Neural cell (in vitro differentiated cells): ENCODE data around the gene FDPS. TPM values are rescaled to one million over a fixed set of nuclear protein-coding genes. Genes with fewer than 3 reads are reported as not detected.

ENCODE experiments used
- H2AFZ ChIP-seq: fragments of 200-600, 300-800 bp; sonication (generic), shearing (Covaris generic); 2 replicates; pipeline ENCODE4 v1.6.0; 2014; ENCODE audit warnings: low read depth, mild to moderate bottlenecking, antibody characterized with exemption, low read length, moderate library complexity
- H3F3A ChIP-seq: fragments of 200-600 bp; shearing (Covaris generic); 2 replicates; pipeline ENCODE4 v1.6.1; 2016; ENCODE audit warnings: mild to moderate bottlenecking, moderate library complexity, mixed read lengths, antibody characterized with exemption, low read length; ENCODE audit not compliant: insufficient read depth, poor library complexity, severe bottlenecking
- H3K27ac ChIP-seq: fragments of 200-600, 300-800 bp; sonication (generic), shearing (Covaris generic); 2 replicates; pipeline ENCODE4 v1.5.1; 2014; ENCODE audit warnings: mild to moderate bottlenecking, low read length, moderate library complexity
- H3K27me3 ChIP-seq: fragments of 300-800, 200-600 bp; sonication (generic), shearing (Covaris generic); 2 replicates; pipeline ENCODE4 v1.6.0; 2014; ENCODE audit warnings: mild to moderate bottlenecking, low read depth, low read length, moderate library complexity; ENCODE audit not compliant: insufficient read depth
- H3K36me3 ChIP-seq: fragments of 300-800, 200-600 bp; sonication (generic), shearing (Covaris generic); 2 replicates; pipeline ENCODE4 v1.5.1; 2014; ENCODE audit warnings: mild to moderate bottlenecking, antibody characterized with exemption, low read length, moderate library complexity; ENCODE audit not compliant: insufficient read depth
- H3K4me2 ChIP-seq: fragments of 300-800, 200-600 bp; sonication (generic), shearing (Covaris generic); 2 replicates; pipeline ENCODE4 v1.6.0; 2014; ENCODE audit warnings: mild to moderate bottlenecking, low read length
- H3K4me3 ChIP-seq: fragments of 300-800, 200-600 bp; sonication (generic), shearing (Covaris generic); 2 replicates; pipeline ENCODE4 v1.5.1; 2014; ENCODE audit warnings: mild to moderate bottlenecking, low read length, moderate library complexity
- H3K79me2 ChIP-seq: fragments of 200-600 bp; shearing (Covaris generic); replicated peaks from 2 replicates; pipeline ENCODE4 v1.6.0; 2014; ENCODE audit warnings: mild to moderate bottlenecking, low read length, moderate library complexity; ENCODE audit not compliant: insufficient read depth
- H3K9ac ChIP-seq: fragments of 300-800, 200-600 bp; sonication (generic), shearing (Covaris generic); 2 replicates; pipeline ENCODE4 v1.6.1; 2016; ENCODE audit warnings: mild to moderate bottlenecking, low read length, mixed read lengths
- H3K9me2 ChIP-seq: fragments of 200-600 bp; shearing (Covaris generic); 2 replicates; pipeline ENCODE4 v1.6.1; 2016; ENCODE audit warnings: mild to moderate bottlenecking, low read length, mixed read lengths; ENCODE audit not compliant: insufficient read depth
- H3K9me3 ChIP-seq: fragments of 200-600, 300-800 bp; sonication (generic), shearing (Covaris generic); 2 replicates; pipeline ENCODE4 v1.6.1; 2016; ENCODE audit warnings: mild to moderate bottlenecking, mixed run types, low read length, moderate library complexity, mixed read lengths
- H4K20me1 ChIP-seq: fragments of 200-600 bp; shearing (Covaris generic); 2 replicates; pipeline ENCODE4 v1.6.1; 2016; ENCODE audit warnings: mild to moderate bottlenecking, mixed run types; ENCODE audit not compliant: insufficient read depth
- EP300 ChIP-seq: fragments of 450-650 bp; conservative IDR thresholded peaks from 2 replicates; pipeline ENCODE4 v1.6.1; 2014; ENCODE audit warnings: antibody characterized with exemption, mild to moderate bottlenecking, moderate library complexity; ENCODE audit not compliant: poor library complexity, severe bottlenecking
- EZH2 ChIP-seq: fragments of 200-600, 300-800 bp; shearing (Covaris generic), sonication (generic); IDR thresholded peaks from 2 replicates; pipeline ENCODE4 v1.6.1; 2014; ENCODE audit warnings: antibody characterized with exemption, low read length, borderline replicate concordance, mild to moderate bottlenecking; ENCODE audit not compliant: insufficient read depth, poor library complexity, severe bottlenecking
- MXI1 ChIP-seq: fragments of 450-650 bp; conservative IDR thresholded peaks from 2 replicates; pipeline ENCODE4 v1.6.1; 2014; ENCODE audit warnings: antibody characterized with exemption, mild to moderate bottlenecking; ENCODE audit not compliant: poor library complexity, severe bottlenecking
- POLR2AphosphoS5 ChIP-seq: IDR thresholded peaks from 2 replicates; pipeline ENCODE4 v1.6.1; 2012
- RAD21 ChIP-seq: fragments of 450-650 bp; conservative IDR thresholded peaks from 2 replicates; pipeline ENCODE4 v1.6.1; 2014; ENCODE audit warnings: antibody characterized with exemption, mild to moderate bottlenecking, moderate library complexity
- SMC3 ChIP-seq: fragments of 450-650 bp; conservative IDR thresholded peaks from 2 replicates; pipeline ENCODE4 v1.6.1; 2014; ENCODE audit warnings: antibody characterized with exemption, mild to moderate bottlenecking, moderate library complexity; ENCODE audit not compliant: poor library complexity
- TAF1 ChIP-seq: IDR thresholded peaks from 2 replicates; pipeline ENCODE4 v1.6.1; 2012; ENCODE audit warnings: low read depth
- polyA plus RNA-seq: library from polyadenylated mRNA; depleted of rRNA; stranded (reverse); fragments of >200 nt; gene quantifications from 2 replicates; pipeline ENCODE4 v1.2.3, GENCODE V29; 2014
- TF ChIP-seq, protein P1 (sequence below): IDR thresholded peaks from 2 replicates; pipeline ENCODE4 v1.6.1; 2012; ENCODE audit warnings: borderline replicate concordance
- TF ChIP-seq, protein P2 (sequence below): fragments of 450-650 bp; IDR thresholded peaks from 2 replicates; pipeline ENCODE4 v1.5.1; 2014; ENCODE audit warnings: antibody characterized with exemption, mild to moderate bottlenecking, moderate library complexity; ENCODE audit not compliant: poor library complexity, severe bottlenecking

The FDPS gene
- polyA plus RNA-seq, 1 donor from 2014 or later: 235 TPM

DNA sequence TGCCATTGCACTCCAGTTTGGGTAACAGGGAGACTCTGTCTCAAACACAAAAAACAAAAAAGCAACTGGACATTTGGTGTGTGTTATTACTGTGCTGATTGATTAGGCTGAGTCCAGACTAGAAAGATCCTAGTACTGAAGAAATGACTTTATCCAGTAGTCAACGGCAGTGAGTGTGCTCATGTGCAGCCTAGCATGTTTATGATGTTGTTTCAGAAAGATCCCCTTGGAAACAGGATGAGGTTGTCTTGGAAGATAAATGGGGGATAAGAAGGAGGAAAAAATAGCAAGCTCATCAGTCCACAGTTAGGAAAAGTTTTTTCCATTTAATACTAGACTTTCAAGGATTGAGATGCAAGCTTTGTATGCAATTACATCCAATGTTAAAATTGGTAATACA, 26.3 kb downstream of the FDPS start:
- Histone ChIP-seq H4K20me1 (no peaks in the 10 kb centered on the region), H3K9me2 (no peaks in the 10 kb centered on the region), H3F3A (peaks cover 3% of the 10 kb centered on the region), H3K4me3 (no peak overlapping the region), H3K36me3 (peaks cover 8% of the 10 kb centered on the region), H3K27me3 (no peaks in the 10 kb centered on the region), H3K79me2 (no peaks in the 10 kb centered on the region), H3K4me2 (no peak overlapping the region), H3K27ac (no peak overlapping the region), H3K9me3 (no peaks in the 10 kb centered on the region), H2AFZ (no peak overlapping the region), H3K9ac (no peak overlapping the region)
- no peak for TF ChIP-seq EZH2
- no peak for TF ChIP-seq POLR2AphosphoS5
- no peak for TF ChIP-seq RAD21
- no peak for TF ChIP-seq SMC3
- TF ChIP-seq, protein P1, sequence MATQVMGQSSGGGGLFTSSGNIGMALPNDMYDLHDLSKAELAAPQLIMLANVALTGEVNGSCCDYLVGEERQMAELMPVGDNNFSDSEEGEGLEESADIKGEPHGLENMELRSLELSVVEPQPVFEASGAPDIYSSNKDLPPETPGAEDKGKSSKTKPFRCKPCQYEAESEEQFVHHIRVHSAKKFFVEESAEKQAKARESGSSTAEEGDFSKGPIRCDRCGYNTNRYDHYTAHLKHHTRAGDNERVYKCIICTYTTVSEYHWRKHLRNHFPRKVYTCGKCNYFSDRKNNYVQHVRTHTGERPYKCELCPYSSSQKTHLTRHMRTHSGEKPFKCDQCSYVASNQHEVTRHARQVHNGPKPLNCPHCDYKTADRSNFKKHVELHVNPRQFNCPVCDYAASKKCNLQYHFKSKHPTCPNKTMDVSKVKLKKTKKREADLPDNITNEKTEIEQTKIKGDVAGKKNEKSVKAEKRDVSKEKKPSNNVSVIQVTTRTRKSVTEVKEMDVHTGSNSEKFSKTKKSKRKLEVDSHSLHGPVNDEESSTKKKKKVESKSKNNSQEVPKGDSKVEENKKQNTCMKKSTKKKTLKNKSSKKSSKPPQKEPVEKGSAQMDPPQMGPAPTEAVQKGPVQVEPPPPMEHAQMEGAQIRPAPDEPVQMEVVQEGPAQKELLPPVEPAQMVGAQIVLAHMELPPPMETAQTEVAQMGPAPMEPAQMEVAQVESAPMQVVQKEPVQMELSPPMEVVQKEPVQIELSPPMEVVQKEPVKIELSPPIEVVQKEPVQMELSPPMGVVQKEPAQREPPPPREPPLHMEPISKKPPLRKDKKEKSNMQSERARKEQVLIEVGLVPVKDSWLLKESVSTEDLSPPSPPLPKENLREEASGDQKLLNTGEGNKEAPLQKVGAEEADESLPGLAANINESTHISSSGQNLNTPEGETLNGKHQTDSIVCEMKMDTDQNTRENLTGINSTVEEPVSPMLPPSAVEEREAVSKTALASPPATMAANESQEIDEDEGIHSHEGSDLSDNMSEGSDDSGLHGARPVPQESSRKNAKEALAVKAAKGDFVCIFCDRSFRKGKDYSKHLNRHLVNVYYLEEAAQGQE: no peak
- TF ChIP-seq EP300: no peak
- no peak for TF ChIP-seq TAF1
- TF ChIP-seq, protein P2, sequence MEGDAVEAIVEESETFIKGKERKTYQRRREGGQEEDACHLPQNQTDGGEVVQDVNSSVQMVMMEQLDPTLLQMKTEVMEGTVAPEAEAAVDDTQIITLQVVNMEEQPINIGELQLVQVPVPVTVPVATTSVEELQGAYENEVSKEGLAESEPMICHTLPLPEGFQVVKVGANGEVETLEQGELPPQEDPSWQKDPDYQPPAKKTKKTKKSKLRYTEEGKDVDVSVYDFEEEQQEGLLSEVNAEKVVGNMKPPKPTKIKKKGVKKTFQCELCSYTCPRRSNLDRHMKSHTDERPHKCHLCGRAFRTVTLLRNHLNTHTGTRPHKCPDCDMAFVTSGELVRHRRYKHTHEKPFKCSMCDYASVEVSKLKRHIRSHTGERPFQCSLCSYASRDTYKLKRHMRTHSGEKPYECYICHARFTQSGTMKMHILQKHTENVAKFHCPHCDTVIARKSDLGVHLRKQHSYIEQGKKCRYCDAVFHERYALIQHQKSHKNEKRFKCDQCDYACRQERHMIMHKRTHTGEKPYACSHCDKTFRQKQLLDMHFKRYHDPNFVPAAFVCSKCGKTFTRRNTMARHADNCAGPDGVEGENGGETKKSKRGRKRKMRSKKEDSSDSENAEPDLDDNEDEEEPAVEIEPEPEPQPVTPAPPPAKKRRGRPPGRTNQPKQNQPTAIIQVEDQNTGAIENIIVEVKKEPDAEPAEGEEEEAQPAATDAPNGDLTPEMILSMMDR: no peak
- no peak for TF ChIP-seq MXI1

DNA sequence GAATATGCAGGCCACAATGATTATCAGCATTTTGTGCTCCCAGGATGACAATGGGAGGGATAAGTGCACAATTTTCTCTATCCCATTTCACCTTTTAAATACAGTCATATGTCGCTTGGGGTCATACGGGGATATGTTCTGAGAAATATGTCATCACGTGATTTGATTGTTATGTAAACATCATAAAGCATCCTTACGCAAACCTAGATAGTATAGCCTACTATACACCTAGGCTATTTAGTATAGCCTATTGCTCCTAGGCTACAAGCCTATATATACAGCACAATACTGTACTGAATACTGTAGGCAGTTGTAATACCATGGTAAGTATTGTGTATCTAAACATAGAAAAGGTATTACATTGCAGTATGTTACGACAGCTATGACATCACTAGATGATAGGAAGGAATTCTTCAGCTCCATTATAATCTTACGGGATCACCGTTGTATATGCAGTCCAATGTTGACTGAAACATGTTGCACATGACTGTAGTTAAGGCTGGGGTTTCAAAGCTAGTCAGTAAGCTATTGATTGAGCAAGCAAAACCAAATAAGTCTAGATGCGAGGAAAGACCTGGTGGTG, 30.9 kb downstream of the FDPS start:
- H3K9ac ChIP-seq: no peak overlapping the region
- TF ChIP-seq MXI1 (no peak), SMC3 (no peak), EP300 (no peak), EZH2 (no peak), TAF1 (no peak), POLR2AphosphoS5 (no peak), RAD21 (no peak)
- TF ChIP-seq, protein P2: no peak
- TF ChIP-seq, protein P1: no peak
- H3K79me2 ChIP-seq: no peaks in the 10 kb centered on the region
- H2AFZ ChIP-seq: no peak overlapping the region
- H3K27ac ChIP-seq: no peak overlapping the region
- no peaks in the 10 kb centered on the region for H3K27me3 ChIP-seq
- H3K9me3 ChIP-seq: no peaks in the 10 kb centered on the region
- H3F3A ChIP-seq: peaks cover 3% of the 10 kb centered on the region
- no peak overlapping the region for H3K4me3 ChIP-seq
- no peak overlapping the region for H3K4me2 ChIP-seq
- H3K36me3 ChIP-seq: peaks cover 13% of the 10 kb centered on the region
- H3K9me2 ChIP-seq: no peaks in the 10 kb centered on the region
- H4K20me1 ChIP-seq: no peaks in the 10 kb centered on the region
